WTC11 (cell line): ENCODE results near the gene AMER2.

Source experiments
- ATF2 ChIP-seq: sonication (generic); formaldehyde crosslinking; IDR thresholded peaks from 2 replicates; pipeline ENCODE4 v1.8.1; 2022; ENCODE audit warnings: low read depth, missing genetic modification reagents, borderline replicate concordance
- CTCF ChIP-seq: fragments of 200-600 bp; IDR thresholded peaks from 2 replicates; pipeline ENCODE4 v1.8.0; 2022; ENCODE audit warnings: antibody characterized with exemption
- FOXP4 ChIP-seq: sonication (generic); formaldehyde crosslinking; IDR thresholded peaks from 2 replicates; pipeline ENCODE4 v1.8.0; 2022; ENCODE audit warnings: mild to moderate bottlenecking, missing genetic modification reagents
- MLX ChIP-seq: sonication (generic); formaldehyde crosslinking; IDR thresholded peaks from 2 replicates; pipeline ENCODE4 v1.8.1; 2023; ENCODE audit warnings: mild to moderate bottlenecking, missing genetic modification reagents, moderate library complexity
- USF2 ChIP-seq: sonication (generic); formaldehyde crosslinking; IDR thresholded peaks from 2 replicates; pipeline ENCODE4 v1.8.1; 2023; ENCODE audit warnings: mild to moderate bottlenecking, missing genetic modification reagents, moderate library complexity
- ZBTB21 ChIP-seq: sonication (generic); formaldehyde crosslinking; IDR thresholded peaks from 2 replicates; pipeline ENCODE4 v1.8.1; 2023; ENCODE audit warnings: mild to moderate bottlenecking, missing genetic modification reagents, borderline replicate concordance
- ZNF671 ChIP-seq: fragments of 250-450 bp; sonication (Bioruptor Pico); IDR thresholded peaks from 2 replicates; pipeline ENCODE4 v1.8.0; 2021; ENCODE audit warnings: mild to moderate bottlenecking

GRCh38 chr13:25168790-25169189, 3.3 kb downstream of the AMER2 start:
- no peak for TF ChIP-seq CTCF
- TF ChIP-seq ZNF671 (CRISPR knock-in tag) = no peak
- no peak for TF ChIP-seq ATF2
- TF ChIP-seq MLX (CRISPR knock-in tag) = no peak
- TF ChIP-seq ZBTB21 (CRISPR knock-in tag) = no peak
- TF ChIP-seq USF2 (CRISPR knock-in tag) = no peak
- TF ChIP-seq FOXP4 (CRISPR knock-in tag) = no peak
